MM.1S (cell line): ENCODE measurements around the gene MARS2.

Source experiments
- DNase-seq: peaks from one replicate; pipeline ENCODE4 v3.0.0-alpha.2; 2015
- H2AFZ ChIP-seq: fragments of 300-600 bp; sonication (generic); 2 replicates; pipeline ENCODE4 v1.6.0; 2016; ENCODE audit warnings: antibody characterized with exemption, low read length
- H3F3A ChIP-seq: fragments of 300-600 bp; sonication (generic); 2 replicates; pipeline ENCODE4 v1.6.1; 2016; ENCODE audit warnings: mild to moderate bottlenecking, antibody characterized with exemption, low read length, moderate library complexity, mixed read lengths; ENCODE audit not compliant: insufficient read depth
- H3K27ac ChIP-seq: fragments of 300-600 bp; sonication (generic); 2 replicates; pipeline ENCODE4 v1.5.1; 2016; ENCODE audit warnings: mild to moderate bottlenecking, low read length
- H3K27me3 ChIP-seq: fragments of 300-600 bp; sonication (generic); replicated peaks from 2 replicates; pipeline ENCODE4 v1.6.0; 2016; ENCODE audit warnings: low read length; ENCODE audit not compliant: insufficient read depth
- H3K36me3 ChIP-seq: fragments of 300-600 bp; sonication (generic); replicated peaks from 2 replicates; pipeline ENCODE4 v1.6.1; 2016; ENCODE audit warnings: mild to moderate bottlenecking, low read length, mixed read lengths; ENCODE audit not compliant: insufficient read depth
- H3K4me1 ChIP-seq: fragments of 300-600 bp; sonication (generic); 2 replicates; pipeline ENCODE4 v1.6.1; 2016; ENCODE audit warnings: low read length, mixed read lengths
- H3K4me2 ChIP-seq: fragments of 300-600 bp; sonication (generic); 2 replicates; pipeline ENCODE4 v1.6.0; 2016; ENCODE audit warnings: low read depth, low read length
- H3K4me3 ChIP-seq: fragments of 300-600 bp; sonication (generic); 2 replicates; pipeline ENCODE4 v1.5.1; 2016; ENCODE audit warnings: low read length, mixed read lengths
- H3K79me2 ChIP-seq: fragments of 300-600 bp; sonication (generic); 2 replicates; pipeline ENCODE4 v1.6.1; 2016; ENCODE audit warnings: mixed run types, low read length, mixed read lengths
- H3K9ac ChIP-seq: fragments of 300-600 bp; sonication (generic); 2 replicates; pipeline ENCODE4 v1.6.1; 2016; ENCODE audit warnings: low read length, mixed read lengths
- H3K9me2 ChIP-seq: fragments of 300-600 bp; sonication (generic); replicated peaks from 2 replicates; pipeline ENCODE4 v1.6.1; 2016; ENCODE audit warnings: mild to moderate bottlenecking, low read length, mixed read lengths; ENCODE audit not compliant: insufficient read depth
- H3K9me3 ChIP-seq: fragments of 300-600 bp; sonication (generic); replicated peaks from 2 replicates; pipeline ENCODE4 v1.6.1; 2016; ENCODE audit warnings: mild to moderate bottlenecking, low read length, mixed read lengths; ENCODE audit not compliant: insufficient read depth
- H4K20me1 ChIP-seq: fragments of 300-600 bp; sonication (generic); 2 replicates; pipeline ENCODE4 v1.6.1; 2016; ENCODE audit warnings: mild to moderate bottlenecking, low read length, moderate library complexity, mixed read lengths; ENCODE audit not compliant: insufficient read depth
- CTCF ChIP-seq: fragments of 300-600 bp; sonication (generic); IDR thresholded peaks from 2 replicates; pipeline ENCODE4 v1.5.1; 2016; ENCODE audit warnings: antibody characterized with exemption, low read length, mixed read lengths
- EZH2 ChIP-seq: fragments of 300-600 bp; sonication (generic); optimal IDR thresholded peaks from 2 replicates; pipeline ENCODE3; 2017; ENCODE audit warnings: low read depth, mild to moderate bottlenecking, antibody characterized with exemption, low read length, mixed read lengths
- EZH2phosphoT487 ChIP-seq: fragments of 300-600 bp; sonication (generic); IDR thresholded peaks from 2 replicates; pipeline ENCODE4 v1.6.1; 2018; ENCODE audit warnings: antibody characterized with exemption, low read length

The MARS2 gene

GRCh38 chr2:197674060-197674459 is 31.1 kb upstream of the MARS2 start:
- H3K4me3 ChIP-seq: no peak overlapping the region
- no peaks in the 10 kb centered on the region for H3K27me3 ChIP-seq
- no peak overlapping the region for H2AFZ ChIP-seq
- no peaks in the 10 kb centered on the region for H3K79me2 ChIP-seq
- no peak for DNase-seq
- no peaks in the 10 kb centered on the region for H3K9me3 ChIP-seq
- 0 out of 2 replicates have a peak, but pooled peaks cover 3% of the 10 kb centered on the region for H3K4me1 ChIP-seq
- H3K4me2 ChIP-seq: no peak overlapping the region
- no peaks in the 10 kb centered on the region for H3K36me3 ChIP-seq
- H4K20me1 ChIP-seq: no peaks in the 10 kb centered on the region
- no peaks in the 10 kb centered on the region for H3F3A ChIP-seq
- H3K9me2 ChIP-seq: no peaks in the 10 kb centered on the region
- TF ChIP-seq EZH2phosphoT487 (no peak), EZH2 (no peak), CTCF (no peak)
- H3K9ac ChIP-seq: no peak overlapping the region
- no peak overlapping the region for H3K27ac ChIP-seq

GRCh38 chr2:197674591-197674990 is 30.6 kb upstream of the MARS2 start:
- Histone ChIP-seq H3K79me2 (no peaks in the 10 kb centered on the region), H3F3A (no peaks in the 10 kb centered on the region), H3K4me2 (no peak overlapping the region), H3K4me3 (no peak overlapping the region), H3K27ac (no peak overlapping the region), H3K9ac (no peak overlapping the region), H3K9me2 (no peaks in the 10 kb centered on the region), H3K4me1 (no peaks in the 10 kb centered on the region), H2AFZ (no peak overlapping the region), H3K27me3 (no peaks in the 10 kb centered on the region), H4K20me1 (no peaks in the 10 kb centered on the region), H3K36me3 (no peaks in the 10 kb centered on the region), H3K9me3 (no peaks in the 10 kb centered on the region)
- TF ChIP-seq EZH2phosphoT487 (no peak), EZH2 (no peak), CTCF (no peak)
- no peak for DNase-seq

- H3K9me2 ChIP-seq: no peaks in the 10 kb centered on the region
- no peaks in the 10 kb centered on the region for H4K20me1 ChIP-seq
- H3K9me3 ChIP-seq: no peaks in the 10 kb centered on the region
- H3K27me3 ChIP-seq: no peaks in the 10 kb centered on the region
- no peaks in the 10 kb centered on the region for H3F3A ChIP-seq
- no peak within 1 kb of the TSS for H3K4me3 ChIP-seq
- no peaks in the 10 kb centered on the region for H3K36me3 ChIP-seq
- TF ChIP-seq EZH2 (no peak), CTCF (no peak), EZH2phosphoT487 (no peak)
- H3K9ac ChIP-seq: no peak within 1 kb of the TSS
- no peaks in the 10 kb centered on the region for H3K79me2 ChIP-seq
- no peak within 1 kb of the TSS for H3K4me2 ChIP-seq
- no peak within 1 kb of the TSS for H2AFZ ChIP-seq
- DNase-seq: no peak
- H3K4me1 ChIP-seq: no peaks in the 10 kb centered on the region
- H3K27ac ChIP-seq: no peak within 1 kb of the TSS
Observed at GRCh38 chr2:197675246-197675645, 29.9 kb upstream of the MARS2 start, which contains the start of gene RFTN2. TSS of gene RFTN2 (minus strand) at chr2:197675587. CDS start at chr2:197675458, 129 bp downstream.
